Body of pancreas (tissue), 4 donors: ENCODE results near the gene C19orf38. TPM values are rescaled to one million over a fixed set of nuclear protein-coding genes. Genes with fewer than 3 reads are reported as not detected.
A peak's percentile ranks its signal among the peaks of the same experiment; 100 is the strongest.
"Not testable (repeated sequence)": the region's sequence is repeated elsewhere in the genome, so short reads cannot be mapped to it uniquely, and the experiment has no call there.

Source experiments
- ATAC-seq: fragments of 150-250 bp; one replicate; pipeline ENCODE4 v1.9.1; 2016
- DNase-seq, 4 donors: peaks; one replicate each; pipeline ENCODE4 v3.0.0-alpha.2; 2019
- H3K27ac ChIP-seq, 4 donors: fragments of 200-600 bp; sonication (generic); 1 replicate in 3 of 4; 2 replicates in 1 of 4; pipeline versions ENCODE4 v1.5.1 to v1.6.1; 2016 to 2019; ENCODE audit warnings: mild to moderate bottlenecking in 1 of 4, mixed read lengths in 1 of 4, moderate library complexity in 1 of 4
- H3K27me3 ChIP-seq, 2 donors: fragments of 200-600 bp; sonication (generic); one replicate each; pipeline ENCODE4 v1.6.0; 2016; ENCODE audit warnings: mild to moderate bottlenecking in 1 of 2
- H3K36me3 ChIP-seq, 2 donors: fragments of 200-600 bp; sonication (generic); replicated peaks in 1 of 2; 2 replicates each; pipeline ENCODE4 v1.5.1; 2016; ENCODE audit warnings: low read depth in 2 of 2; ENCODE audit not compliant: insufficient read depth in 1 of 2
- H3K4me1 ChIP-seq: fragments of 200-600 bp; sonication (generic); one replicate; pipeline ENCODE4 v1.6.0; 2016
- H3K4me3 ChIP-seq, 2 donors: fragments of 200-600 bp; sonication (generic); 1 replicate in 1 of 2; 2 replicates in 1 of 2; pipeline ENCODE4 v1.5.1; 2016 to 2019
- H3K9me3 ChIP-seq, 3 donors: fragments of 200-600 bp; sonication (generic); 1 replicate in 2 of 3; 2 replicates in 1 of 3; pipeline ENCODE4 v1.5.1; 2016
- CTCF ChIP-seq, 7 experiments: fragments of 450-650 bp in 4 of 7; fragments of 200-600 bp in 3 of 7; sonication (generic) in 3 of 7; IDR thresholded peaks; one replicate each; pipeline ENCODE4 v1.5.1; 2016 to 2019; ENCODE audit warnings: antibody characterized with exemption in 7 of 7
- POLR2A ChIP-seq, 3 donors: fragments of 450-650 bp; IDR thresholded peaks; one replicate each; pipeline ENCODE4 v1.6.1; 2016; ENCODE audit warnings: antibody characterized with exemption in 3 of 3, mild to moderate bottlenecking in 2 of 3
- WGBS, 2 donors: methylation state at CpG; one replicate each; pipeline ENCODE4 v1.1.5; 2017; 5-methylcytosine and 5-hydroxymethylcytosine counted together
- intact Hi-C: fragments of 100-400 bp; cut with DNase I; formaldehyde crosslinking; loops from one replicate; pipeline ENCODE4 v1.15.1; 2023
- total RNA-seq, 2 donors: library from RNA; depleted of rRNA; stranded (reverse); fragments of >200 nt; gene quantifications; one replicate each; pipeline ENCODE4 v1.1.0, GENCODE V29; 2016

C19orf38 gene
- total RNA-seq, 2 donors from 2014 or later = 0.52 TPM; not detected in 1

GRCh38 chr19:10876459-10877240 lies 28.4 kb downstream of the C19orf38 start:
- Histone ChIP-seq H3K27me3 (no peaks in the 10 kb centered on the region), H3K4me1 (peaks cover 30% of the 10 kb centered on the region), H3K9me3 (no peaks in the 10 kb centered on the region), H3K27ac (peak overlapping the region in 3 of 4 donors; percentile 37 to 43 (median 39)), H3K4me3 (no peak overlapping the region), H3K36me3 (no peaks in the 10 kb centered on the region)
- TF ChIP-seq CTCF (IDR thresholded peaks at IDR 0.05) = no peak
- no peak for TF ChIP-seq POLR2A (IDR thresholded peaks at IDR 0.05)
- ATAC-seq (peak; percentile 3), DNase-seq (peak; percentile 23 to 72 (median 50))
- intact Hi-C loops = loop anchor here (10.0 kb wide), 1 partner anchor 48 kb away; the partner anchor contains the start of genes TIMM29 and YIPF2
- 54 to 90% methylated on average over 6 to 10 of the region's 10 CpGs for WGBS, 2 donors

- intact Hi-C loops = loop anchor here (10.0 kb wide), 1 partner anchor 47 kb away; the partner anchor contains the start of genes TIMM29 and YIPF2
- WGBS, 2 donors = 91 to 96% methylated on average over 9 of the region's 9 CpGs
These were observed 29.4 kb downstream of the C19orf38 start for GRCh38 chr19:10877608-10878007.

GRCh38 chr19:10878253-10878652 lies 30.0 kb downstream of the C19orf38 start:
- Histone ChIP-seq H3K36me3 (no peaks in the 10 kb centered on the region), H3K4me3 (no peak overlapping the region), H3K9me3 (no peaks in the 10 kb centered on the region), H3K27ac (no peak overlapping the region), H3K4me1 (peaks cover 18% of the 10 kb centered on the region), H3K27me3 (no peaks in the 10 kb centered on the region)
- ATAC-seq = no peak
- DNase-seq = no peak
- intact Hi-C loops = loop anchor here (10.0 kb wide), 1 partner anchor 47 kb away; the partner anchor contains the start of genes TIMM29 and YIPF2
- no peak for TF ChIP-seq POLR2A (IDR thresholded peaks at IDR 0.05)
- no peak for TF ChIP-seq CTCF (IDR thresholded peaks at IDR 0.05)
- WGBS, 2 donors = 83 to 92% methylated on average over 3 of the region's 3 CpGs

More at GRCh38 chr19:10877608-10878007, 29.4 kb downstream of the C19orf38 start:
- not testable (repeated sequence) for H3K9me3 ChIP-seq, DNase-seq, ATAC-seq, H3K4me3 ChIP-seq, H3K27ac ChIP-seq, H3K27me3 ChIP-seq, H3K36me3 ChIP-seq
- H3K4me1 ChIP-seq = peaks cover 25% of the 10 kb centered on the region

- Histone ChIP-seq H3K4me3 (no peak overlapping the region), H3K9me3 (no peaks in the 10 kb centered on the region), H3K4me1 (peaks cover 10% of the 10 kb centered on the region), H3K36me3 (no peaks in the 10 kb centered on the region), H3K27ac (no peak overlapping the region), H3K27me3 (no peaks in the 10 kb centered on the region)
- ATAC-seq (no peak), DNase-seq (no peak)
- TF ChIP-seq CTCF (IDR thresholded peaks at IDR 0.05) = no peak
- no peak for TF ChIP-seq POLR2A (IDR thresholded peaks at IDR 0.05)
- WGBS, 2 donors = 79 to 84% methylated on average over 12 to 14 of the region's 14 CpGs
- intact Hi-C loops = no loop called here
These were observed 33.3 kb downstream of the C19orf38 start for GRCh38 chr19:10881403-10882107.

- Histone ChIP-seq H3K4me1 (peaks cover 5% of the 10 kb centered on the region), H3K36me3 (no peaks in the 10 kb centered on the region), H3K27ac (no peak overlapping the region), H3K4me3 (no peak overlapping the region), H3K27me3 (no peaks in the 10 kb centered on the region), H3K9me3 (no peaks in the 10 kb centered on the region)
- TF ChIP-seq CTCF (IDR thresholded peaks at IDR 0.05) = no peak
- no peak for TF ChIP-seq POLR2A (IDR thresholded peaks at IDR 0.05)
- 87 to 88% methylated on average over 9 of the region's 9 CpGs for WGBS, 2 donors
- intact Hi-C loops = no loop called here
- DNase-seq (no peak), ATAC-seq (no peak)
These were observed 33.9 kb downstream of the C19orf38 start for GRCh38 chr19:10882108-10882457.
